Glutamatergic neuron (in vitro differentiated cells): ENCODE results near the gene PCYT1B. TPM values are rescaled to one million over a fixed set of nuclear protein-coding genes. Genes with fewer than 3 reads are reported as not detected.

Experiments used
- DNase-seq: peaks from one replicate; pipeline ENCODE4 v3.0.0; 2022
- H3K27ac Mint-ChIP-seq: one replicate; pipeline ENCODE4 v1.8.0; 2020; ENCODE audit warnings: mild to moderate bottlenecking, mixed read lengths, inconsistent platforms; ENCODE audit not compliant: unreplicated experiment
- H3K27me3 Mint-ChIP-seq: one replicate; pipeline ENCODE4 v1.8.0; 2020; ENCODE audit warnings: mild to moderate bottlenecking, moderate library complexity, mixed read lengths, inconsistent platforms; ENCODE audit not compliant: unreplicated experiment
- H3K36me3 Mint-ChIP-seq: one replicate; pipeline ENCODE4 v1.8.0; 2020; ENCODE audit warnings: mild to moderate bottlenecking, mixed read lengths, inconsistent platforms; ENCODE audit not compliant: unreplicated experiment
- H3K4me1 Mint-ChIP-seq: one replicate; pipeline ENCODE4 v1.8.0; 2020; ENCODE audit warnings: mild to moderate bottlenecking, low read depth, mixed read lengths, inconsistent platforms; ENCODE audit not compliant: unreplicated experiment
- H3K4me3 Mint-ChIP-seq: one replicate; pipeline ENCODE4 v1.8.0; 2020; ENCODE audit warnings: mild to moderate bottlenecking, mixed read lengths, inconsistent platforms; ENCODE audit not compliant: unreplicated experiment
- H3K9me3 Mint-ChIP-seq: one replicate; pipeline ENCODE4 v1.8.0; 2020; ENCODE audit warnings: mild to moderate bottlenecking, moderate library complexity, mixed read lengths, inconsistent platforms; ENCODE audit not compliant: unreplicated experiment
- CTCF ChIP-seq: fragments of 200-600 bp; sonication (generic); IDR thresholded peaks from one replicate; pipeline ENCODE4 v1.5.0; 2021; ENCODE audit not compliant: partially characterized antibody, unreplicated experiment
- total RNA-seq: library from RNA; stranded (reverse); fragmentation: NEBNext Ultra II Directional; extraction: Animal tissue kit (Norgen Biotek cat#: 25700); gene quantifications from one replicate; pipeline ENCODE4 v1.2.1, GENCODE V29; 2021; ENCODE audit not compliant: unreplicated experiment

The PCYT1B gene
- total RNA-seq, 1 donor from 2014 or later = 19.5 TPM

- Mint-ChIP-seq H3K36me3 (no peaks in the 10 kb centered on the region), H3K9me3 (no peaks in the 10 kb centered on the region), H3K4me3 (no peak overlapping the region), H3K27me3 (no peaks in the 10 kb centered on the region), H3K4me1 (no peaks in the 10 kb centered on the region), H3K27ac (no peak overlapping the region)
- TF ChIP-seq CTCF = no peak
- no peak for DNase-seq
Observed at GRCh38 chrX:24594501-24594900, 52.6 kb downstream of the PCYT1B start.

- Mint-ChIP-seq H3K9me3 (no peaks in the 10 kb centered on the region), H3K27ac (no peak overlapping the region), H3K4me1 (no peaks in the 10 kb centered on the region), H3K27me3 (no peaks in the 10 kb centered on the region), H3K36me3 (no peaks in the 10 kb centered on the region), H3K4me3 (no peak overlapping the region)
- no peak for TF ChIP-seq CTCF
- no peak for DNase-seq
Observed at GRCh38 chrX:24590111-24590510, 57.0 kb downstream of the PCYT1B start.

GRCh38 chrX:24577091-24577490 lies 70.1 kb downstream of the PCYT1B start:
- Mint-ChIP-seq H3K9me3 (peaks cover 1% of the 10 kb centered on the region), H3K4me3 (no peak overlapping the region), H3K4me1 (no peaks in the 10 kb centered on the region), H3K36me3 (no peaks in the 10 kb centered on the region), H3K27me3 (peaks cover 2% of the 10 kb centered on the region), H3K27ac (no peak overlapping the region)
- no peak for DNase-seq
- TF ChIP-seq CTCF = no peak

GRCh38 chrX:24575496-24575895 lies 71.7 kb downstream of the PCYT1B start:
- DNase-seq = no peak
- H3K4me3 Mint-ChIP-seq = no peak overlapping the region
- H3K27me3 Mint-ChIP-seq = no peaks in the 10 kb centered on the region
- TF ChIP-seq CTCF = no peak
- no peaks in the 10 kb centered on the region for H3K4me1 Mint-ChIP-seq
- H3K36me3 Mint-ChIP-seq = no peaks in the 10 kb centered on the region
- no peaks in the 10 kb centered on the region for H3K9me3 Mint-ChIP-seq
- H3K27ac Mint-ChIP-seq = no peak overlapping the region

- Mint-ChIP-seq H3K27me3 (no peaks in the 10 kb centered on the region), H3K4me1 (no peaks in the 10 kb centered on the region), H3K36me3 (no peaks in the 10 kb centered on the region), H3K4me3 (no peak overlapping the region), H3K9me3 (no peaks in the 10 kb centered on the region), H3K27ac (no peak overlapping the region)
- no peak for DNase-seq
- TF ChIP-seq CTCF = no peak
Observed at GRCh38 chrX:24574743-24575142, 72.4 kb downstream of the PCYT1B start.
